Measurements from ENCODE around the gene PRM3.
"Not testable (repeated sequence)": the region's sequence is repeated elsewhere in the genome, so short reads cannot be mapped to it uniquely, and the experiment has no call there.

The PRM3 gene

DNA sequence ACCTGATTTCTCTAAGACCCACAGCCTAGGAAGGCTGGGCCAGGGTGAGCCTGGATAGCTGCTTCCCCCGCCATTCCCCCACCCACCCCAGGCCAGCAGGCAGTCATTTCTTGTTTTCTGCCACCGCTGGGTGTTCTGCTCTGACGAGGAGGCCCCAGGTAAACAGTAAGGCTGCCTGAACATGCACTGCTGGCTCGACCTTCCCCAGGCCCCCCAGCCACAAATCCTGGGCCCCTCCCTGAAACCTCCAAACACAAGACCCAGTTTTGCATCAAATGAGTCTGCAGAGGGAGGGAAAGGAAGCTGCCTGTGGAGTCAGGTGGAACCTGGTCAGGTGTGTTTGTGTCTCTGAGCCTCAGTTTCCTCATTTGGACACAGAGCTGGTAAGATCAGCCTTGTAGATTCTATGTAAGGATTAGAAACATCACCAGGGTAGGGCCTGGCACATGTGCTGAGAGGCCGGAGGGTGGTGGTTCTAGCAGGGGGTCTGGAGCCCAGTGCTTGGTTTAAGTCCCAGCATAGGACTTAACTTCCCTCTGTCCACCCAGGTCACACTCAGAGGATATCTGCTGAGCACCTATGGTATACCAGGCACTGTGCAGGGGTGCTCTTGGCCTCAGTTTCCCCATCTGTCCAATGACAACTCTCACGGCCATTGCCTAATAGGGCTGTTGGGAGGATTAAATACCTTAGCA, 26.6 kb upstream of the PRM3 start:
- DNase-seq (ENCODE audit: low spot score in 2 of 2), result no peak
- no peak overlapping the region for H3K4me3 Mint-ChIP-seq
- H3K27me3 Mint-ChIP-seq, result no peaks in the 10 kb centered on the region
- H3K36me3 Mint-ChIP-seq (ENCODE audit: insufficient read depth), result no peaks in the 10 kb centered on the region
- ATAC-seq (replicated peaks; ENCODE audit: extremely low read depth, poor library complexity, severe bottlenecking), result no peak
- peaks cover 14% of the 10 kb centered on the region for H3K4me1 Mint-ChIP-seq
- H3K27ac Mint-ChIP-seq (ENCODE audit: low read depth), result no peak overlapping the region
- H3K9me3 Mint-ChIP-seq, result no peaks in the 10 kb centered on the region

DNA sequence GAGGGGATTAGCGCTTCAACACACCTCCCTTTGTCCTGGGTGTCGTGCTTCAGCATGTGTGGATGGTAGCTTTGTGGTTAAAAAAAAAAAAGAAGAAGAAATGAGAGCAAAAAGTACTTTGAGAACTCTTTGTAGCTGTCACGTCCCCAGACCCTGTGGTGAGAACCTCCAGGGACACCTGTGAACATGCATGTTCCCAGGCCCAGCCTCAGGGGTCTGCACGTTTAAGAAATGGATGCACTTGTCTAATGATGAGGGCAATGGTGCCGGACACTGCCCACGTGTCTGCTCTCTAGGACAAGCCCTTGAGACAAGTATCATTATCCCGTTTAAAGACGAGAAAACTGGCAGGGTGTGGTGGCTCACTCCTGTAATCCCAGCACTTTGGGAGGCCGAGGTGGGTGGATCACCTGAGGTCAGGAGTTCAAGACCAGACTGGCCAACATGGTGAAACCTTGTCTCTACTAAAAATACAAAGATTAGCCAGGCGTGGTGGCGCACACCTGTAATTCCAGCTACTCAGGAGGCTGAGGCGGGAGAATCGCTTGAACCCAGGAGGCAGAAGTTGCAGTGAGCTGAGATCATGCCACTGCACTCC, 25.6 kb upstream of the PRM3 start:
- not testable (repeated sequence) for H3K27me3 Mint-ChIP-seq; H3K36me3 Mint-ChIP-seq (ENCODE audit: insufficient read depth); H3K27ac Mint-ChIP-seq (ENCODE audit: low read depth); H3K4me3 Mint-ChIP-seq; ATAC-seq (replicated peaks; ENCODE audit: extremely low read depth, poor library complexity, severe bottlenecking); DNase-seq (ENCODE audit: low spot score in 2 of 2); H3K9me3 Mint-ChIP-seq
- H3K4me1 Mint-ChIP-seq, result peaks cover 14% of the 10 kb centered on the region

- ATAC-seq (replicated peaks; ENCODE audit: extremely low read depth, poor library complexity, severe bottlenecking), result no peak
- no peaks in the 10 kb centered on the region for H3K36me3 Mint-ChIP-seq (ENCODE audit: insufficient read depth)
- no peak overlapping the region for H3K27ac Mint-ChIP-seq (ENCODE audit: low read depth)
- H3K4me1 Mint-ChIP-seq, result peaks cover 14% of the 10 kb centered on the region
- H3K4me3 Mint-ChIP-seq, result peak overlapping the region; percentile 67
- no peaks in the 10 kb centered on the region for H3K9me3 Mint-ChIP-seq
- H3K27me3 Mint-ChIP-seq, result peaks cover 8% of the 10 kb centered on the region
- DNase-seq (ENCODE audit: low spot score in 2 of 2), result no peak
Observed at GRCh38 chr16:11298143-11298900, 24.9 kb upstream of the PRM3 start.

DNA sequence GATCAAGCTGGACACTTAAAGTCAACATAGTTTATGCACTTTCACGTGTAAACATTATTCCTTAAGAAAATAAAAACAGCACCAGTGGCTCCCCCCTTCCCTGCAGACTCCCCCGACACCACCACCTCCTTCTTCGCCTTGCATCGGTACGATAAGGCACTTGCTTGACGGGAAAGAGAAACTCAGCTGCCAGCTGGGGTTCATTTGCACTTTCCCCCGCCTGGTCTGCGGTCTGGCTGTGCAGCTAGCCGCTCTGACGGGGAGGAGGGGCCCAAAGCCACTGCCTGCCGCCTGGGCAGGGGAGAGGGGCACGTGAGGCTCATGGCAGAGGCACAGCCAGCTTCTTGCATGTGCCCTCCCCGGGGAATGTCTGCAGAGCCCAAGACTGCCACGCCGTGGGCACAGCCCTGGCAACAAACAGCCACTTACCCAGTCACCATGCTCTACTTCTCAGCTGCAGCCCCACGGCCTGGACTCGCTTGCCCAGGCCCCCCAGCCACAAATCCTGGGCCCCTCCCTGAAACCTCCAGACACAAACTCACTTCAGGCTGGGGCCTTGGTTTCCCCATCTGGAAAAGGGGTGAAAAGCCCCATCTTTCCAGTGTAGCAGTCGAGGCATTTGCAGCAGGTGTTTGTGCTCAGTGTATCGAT, 24.2 kb upstream of the PRM3 start:
- no peaks in the 10 kb centered on the region for H3K36me3 Mint-ChIP-seq (ENCODE audit: insufficient read depth)
- ATAC-seq (replicated peaks; ENCODE audit: extremely low read depth, poor library complexity, severe bottlenecking), result peak; percentile 88
- H3K9me3 Mint-ChIP-seq, result no peaks in the 10 kb centered on the region
- peaks cover 14% of the 10 kb centered on the region for H3K4me1 Mint-ChIP-seq
- H3K27ac Mint-ChIP-seq (ENCODE audit: low read depth), result no peak overlapping the region
- H3K27me3 Mint-ChIP-seq, result peaks cover 15% of the 10 kb centered on the region
- peak overlapping the region; percentile 67 for H3K4me3 Mint-ChIP-seq
- DNase-seq (ENCODE audit: low spot score in 2 of 2), result peak; percentile 53 to 70

- H3K27me3 Mint-ChIP-seq, result peaks cover 21% of the 10 kb centered on the region
- no peak for ATAC-seq (replicated peaks; ENCODE audit: extremely low read depth, poor library complexity, severe bottlenecking)
- H3K4me3 Mint-ChIP-seq, result peak overlapping the region; percentile 67
- no peaks in the 10 kb centered on the region for H3K36me3 Mint-ChIP-seq (ENCODE audit: insufficient read depth)
- H3K27ac Mint-ChIP-seq (ENCODE audit: low read depth), result no peak overlapping the region
- no peaks in the 10 kb centered on the region for H3K9me3 Mint-ChIP-seq
- no peak for DNase-seq (ENCODE audit: low spot score in 2 of 2)
- H3K4me1 Mint-ChIP-seq, result peaks cover 14% of the 10 kb centered on the region
Observed at GRCh38 chr16:11296706-11297491, 23.5 kb upstream of the PRM3 start.

DNA sequence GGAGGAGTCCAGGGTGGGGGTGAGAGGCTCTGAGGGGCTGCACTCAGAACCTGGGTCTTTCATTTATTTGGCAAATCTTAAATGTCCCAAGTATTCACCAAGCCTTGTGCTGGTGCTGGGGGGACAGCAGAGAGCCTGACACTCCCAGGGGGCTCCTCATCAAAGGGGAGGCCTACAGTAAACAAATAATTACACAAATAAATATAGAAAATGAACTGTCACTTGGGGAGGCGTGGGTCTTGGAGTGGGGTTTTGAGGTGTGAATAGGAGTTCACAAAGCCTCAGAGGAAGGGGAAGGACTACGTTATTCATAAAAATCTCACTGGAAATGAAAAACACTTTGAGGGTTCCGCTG, 22.9 kb upstream of the PRM3 start:
- Mint-ChIP-seq H3K27me3 (peaks cover 27% of the 10 kb centered on the region), H3K9me3 (no peaks in the 10 kb centered on the region), H3K4me3 (no peak overlapping the region), H3K36me3 (ENCODE audit: insufficient read depth) (no peaks in the 10 kb centered on the region), H3K4me1 (peaks cover 14% of the 10 kb centered on the region), H3K27ac (ENCODE audit: low read depth) (no peak overlapping the region)
- ATAC-seq (replicated peaks; ENCODE audit: extremely low read depth, poor library complexity, severe bottlenecking) (no peak), DNase-seq (ENCODE audit: low spot score in 2 of 2) (no peak)

DNA sequence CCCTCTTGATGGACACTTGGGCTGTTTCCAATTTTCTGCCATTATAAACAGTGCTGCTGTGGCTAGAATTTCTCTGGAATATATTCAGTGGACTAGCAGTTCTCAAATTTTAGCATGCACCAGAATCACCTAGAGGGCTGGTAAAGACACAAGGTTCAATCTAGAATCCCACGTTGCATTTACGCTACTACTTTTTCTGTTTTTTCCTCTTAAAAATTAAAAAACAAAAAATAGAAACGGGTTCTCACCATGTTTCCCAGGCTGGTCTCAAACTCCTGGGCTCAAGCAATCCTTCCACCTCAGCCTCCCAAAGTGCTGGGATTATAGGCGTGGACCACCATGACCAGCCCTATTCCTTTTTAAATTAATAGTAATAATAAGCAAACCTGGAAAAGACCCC, 22.2 kb upstream of the PRM3 start:
- Mint-ChIP-seq H3K27me3 (peaks cover 32% of the 10 kb centered on the region), H3K36me3 (ENCODE audit: insufficient read depth) (no peaks in the 10 kb centered on the region), H3K4me3 (no peak overlapping the region), H3K27ac (ENCODE audit: low read depth) (peak overlapping the region; percentile 35), H3K9me3 (no peaks in the 10 kb centered on the region), H3K4me1 (peaks cover 14% of the 10 kb centered on the region)
- DNase-seq (ENCODE audit: low spot score in 2 of 2), result no peak
- no peak for ATAC-seq (replicated peaks; ENCODE audit: extremely low read depth, poor library complexity, severe bottlenecking)

DNA sequence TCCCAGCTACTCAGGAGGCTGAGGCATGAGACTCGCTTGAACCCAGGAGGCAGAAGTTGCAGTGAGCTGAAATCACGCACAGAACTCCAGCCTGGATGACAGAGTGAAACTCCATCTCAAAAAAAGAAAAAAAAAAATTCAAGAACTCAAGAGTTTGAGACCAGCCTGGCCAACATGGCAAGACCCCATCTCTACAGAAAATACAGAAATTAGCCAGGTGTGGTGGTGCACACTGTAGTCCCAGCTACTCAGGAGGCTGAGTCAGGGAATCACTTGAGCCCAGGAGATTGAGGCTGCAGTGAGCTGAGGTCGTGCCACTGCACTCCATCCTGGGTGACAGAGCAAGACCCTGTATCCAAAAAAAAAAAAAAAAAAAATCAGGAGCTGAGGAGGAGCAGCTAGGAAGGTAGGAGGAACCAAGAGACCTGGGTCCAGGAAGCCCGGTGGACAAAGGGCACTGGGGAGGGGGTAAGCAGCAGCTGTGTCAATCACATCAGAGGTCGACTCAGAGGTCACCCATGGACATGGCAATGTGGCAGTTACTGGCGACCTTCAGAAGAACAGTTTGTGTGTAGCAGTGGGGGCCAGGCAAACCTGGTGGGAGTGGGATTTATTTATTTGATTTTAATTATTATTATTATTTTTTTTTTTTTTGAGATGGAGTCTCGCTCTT, 18.8 kb upstream of the PRM3 start:
- Mint-ChIP-seq H3K9me3 (no peaks in the 10 kb centered on the region), H3K4me3 (no peak overlapping the region), H3K27me3 (peaks cover 67% of the 10 kb centered on the region), H3K36me3 (ENCODE audit: insufficient read depth) (no peaks in the 10 kb centered on the region), H3K4me1 (peaks cover 5% of the 10 kb centered on the region), H3K27ac (ENCODE audit: low read depth) (no peak overlapping the region)
- DNase-seq (ENCODE audit: low spot score in 2 of 2) (no peak), ATAC-seq (replicated peaks; ENCODE audit: extremely low read depth, poor library complexity, severe bottlenecking) (no peak)

DNA sequence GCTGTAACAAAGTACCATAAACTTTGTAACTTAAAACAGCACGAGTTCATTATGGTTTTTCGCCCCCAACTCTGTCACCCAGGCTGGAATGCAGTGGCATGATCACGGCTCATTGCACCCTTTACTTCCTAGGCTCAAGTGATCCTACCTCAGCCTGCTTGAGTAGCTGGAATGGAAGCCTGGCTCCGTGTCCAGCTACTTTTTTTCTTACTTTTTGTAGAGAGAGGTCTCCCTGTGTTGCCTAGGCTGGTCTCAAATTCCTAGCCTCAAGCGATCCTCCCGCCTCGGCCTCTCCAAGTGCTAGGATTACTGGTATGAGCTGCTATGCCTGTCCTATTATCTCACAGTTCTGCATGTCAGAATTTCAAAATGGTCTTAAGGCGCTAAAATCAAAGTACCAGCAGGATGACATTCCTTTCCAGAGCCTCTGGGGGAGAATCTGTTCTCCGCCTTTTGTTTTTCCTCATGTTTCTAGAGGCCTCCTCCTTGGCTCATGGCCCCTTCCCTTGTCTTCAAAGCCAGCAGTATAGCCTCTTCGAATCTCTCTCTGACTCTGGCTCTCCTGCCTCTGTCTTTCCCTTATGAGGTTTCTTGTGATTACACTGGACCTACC, 17.8 kb upstream of the PRM3 start:
- H3K27me3 Mint-ChIP-seq, result peaks cover 77% of the 10 kb centered on the region

DNA sequence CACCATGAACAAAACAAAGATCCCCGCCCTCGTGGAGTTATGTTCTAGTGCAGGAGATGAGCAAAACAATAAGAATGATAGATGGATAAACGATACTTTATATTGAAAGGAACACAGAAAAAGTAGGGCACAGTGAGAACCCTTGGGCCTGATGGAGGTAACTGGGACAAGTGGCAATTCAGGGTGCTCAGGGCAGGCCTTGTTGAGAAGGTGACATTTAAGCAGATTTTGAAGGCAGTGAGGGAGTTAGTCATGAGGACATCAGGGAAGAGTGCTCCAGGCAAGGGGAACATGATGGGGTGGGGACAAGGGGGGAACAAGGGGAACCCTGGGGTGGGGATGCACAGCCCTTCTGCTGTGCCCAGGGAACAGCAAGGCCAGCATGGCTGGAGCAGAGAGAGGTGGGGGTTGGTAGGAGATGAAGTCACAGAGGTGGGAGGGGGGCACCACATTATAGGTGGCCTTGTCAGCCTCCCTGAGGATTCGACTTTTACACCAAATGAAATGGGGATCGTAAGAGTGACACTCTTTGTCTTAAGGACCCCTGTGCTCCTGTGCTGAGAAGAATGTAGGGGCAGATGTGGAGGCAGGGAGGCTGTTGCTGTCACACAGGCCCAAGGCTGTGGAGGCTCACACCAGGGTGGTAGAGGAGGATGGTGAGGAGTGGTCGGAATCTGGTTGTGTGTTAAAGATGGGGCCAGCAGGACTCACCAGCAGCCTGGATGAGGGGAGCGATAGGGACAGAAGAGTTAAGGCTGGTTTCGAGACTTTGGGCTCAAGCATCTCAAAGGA, 16.9 kb upstream of the PRM3 start:
- DNase-seq (ENCODE audit: low spot score in 2 of 2) (no peak), ATAC-seq (replicated peaks; ENCODE audit: extremely low read depth, poor library complexity, severe bottlenecking) (no peak)
- H3K27ac Mint-ChIP-seq (ENCODE audit: low read depth), result no peak overlapping the region
- H3K4me3 Mint-ChIP-seq, result no peak overlapping the region
- H3K36me3 Mint-ChIP-seq (ENCODE audit: insufficient read depth), result no peaks in the 10 kb centered on the region
- no peaks in the 10 kb centered on the region for H3K4me1 Mint-ChIP-seq
- H3K27me3 Mint-ChIP-seq, result peaks cover 81% of the 10 kb centered on the region
- H3K9me3 Mint-ChIP-seq, result no peaks in the 10 kb centered on the region

More for the DNA sequence above, 17.8 kb upstream of the PRM3 start:
- Mint-ChIP-seq H3K9me3 (no peaks in the 10 kb centered on the region), H3K4me3 (no peak overlapping the region), H3K36me3 (ENCODE audit: insufficient read depth) (no peaks in the 10 kb centered on the region), H3K27ac (ENCODE audit: low read depth) (no peak overlapping the region), H3K4me1 (no peaks in the 10 kb centered on the region)
- no peak for DNase-seq (ENCODE audit: low spot score in 2 of 2)
- no peak for ATAC-seq (replicated peaks; ENCODE audit: extremely low read depth, poor library complexity, severe bottlenecking)

DNA sequence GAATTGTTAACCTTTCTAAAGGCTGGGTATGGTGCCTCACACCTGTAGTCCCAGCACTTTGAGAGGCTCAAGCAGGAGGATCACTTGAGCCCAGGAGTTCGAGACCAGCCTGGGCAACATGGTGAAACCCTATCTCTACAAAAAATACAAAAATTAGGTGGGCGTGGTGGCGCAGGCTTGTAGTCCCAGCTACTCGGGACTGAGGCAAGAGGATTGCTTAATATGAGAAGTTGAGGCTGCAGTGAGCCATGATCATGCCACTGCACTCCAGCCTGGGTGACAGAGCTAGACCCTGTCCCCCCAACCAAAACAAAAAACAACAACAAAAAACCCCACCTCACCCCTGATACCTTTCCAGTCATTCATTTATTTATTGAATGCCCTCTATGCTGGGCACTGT, 16.3 kb upstream of the PRM3 start:
- H3K9me3 Mint-ChIP-seq; H3K4me3 Mint-ChIP-seq; H3K27ac Mint-ChIP-seq (ENCODE audit: low read depth); DNase-seq (ENCODE audit: low spot score in 2 of 2); ATAC-seq (replicated peaks; ENCODE audit: extremely low read depth, poor library complexity, severe bottlenecking); H3K4me1 Mint-ChIP-seq; H3K36me3 Mint-ChIP-seq (ENCODE audit: insufficient read depth): not testable (repeated sequence)
- H3K27me3 Mint-ChIP-seq, result peaks cover 81% of the 10 kb centered on the region
